ENCODE measurements around the gene COLEC11. TPM values are rescaled to one million over a fixed set of nuclear protein-coding genes. Genes with fewer than 3 reads are reported as not detected.

COLEC11 gene
- total and polyA plus RNA-seq, 2 of the 13 experiments (the other 11 are each of a cell fraction or from before 2014, with no cell fraction given): 1.5 to 3.0 TPM

DNA sequence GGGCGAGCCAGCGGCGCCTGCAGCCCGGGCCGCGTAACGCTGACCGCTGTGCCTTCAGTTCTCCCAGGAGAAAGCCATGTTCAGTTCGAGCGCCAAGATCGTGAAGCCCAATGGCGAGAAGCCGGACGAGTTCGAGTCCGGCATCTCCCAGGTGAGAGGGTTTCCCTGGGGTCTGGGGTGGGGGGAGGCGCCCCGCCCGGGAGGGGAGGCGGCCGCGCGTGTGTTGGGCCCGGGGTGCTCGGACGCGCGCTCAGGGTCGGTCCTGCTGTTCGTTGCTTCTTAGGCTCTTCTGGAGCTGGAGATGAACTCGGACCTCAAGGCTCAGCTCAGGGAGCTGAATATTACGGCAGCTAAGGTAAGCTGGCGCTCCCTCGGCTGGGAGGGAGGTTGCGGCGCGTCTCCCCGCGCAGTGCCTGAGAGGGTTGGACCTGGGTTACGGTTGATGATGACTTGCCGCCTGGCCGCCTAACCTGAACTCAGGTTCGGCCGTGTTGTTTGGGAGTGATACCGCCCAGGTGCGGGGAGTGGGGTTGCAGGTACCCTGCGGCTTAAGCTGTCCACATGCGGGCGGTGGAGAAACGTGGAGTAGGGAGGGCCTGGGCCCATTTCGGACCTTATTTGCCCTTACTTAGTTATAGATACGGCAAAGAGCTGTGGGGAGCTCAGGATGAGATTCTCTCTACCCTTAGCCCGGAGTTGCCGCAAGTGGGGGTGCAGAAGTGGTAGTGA, 19.2 kb upstream of the COLEC11 start (continued):
- TF ChIP-seq ZBTB42 (CRISPR knock-in tag; IDR thresholded peaks at IDR 0.05) (no peak), ZNF3 (CRISPR knock-in tag; IDR thresholded peaks at IDR 0.05) (peak; percentile 81), HMG20B (CRISPR knock-in tag; conservative IDR thresholded peaks at IDR 0.05) (no peak), KLF11 (CRISPR knock-in tag; IDR thresholded peaks at IDR 0.05) (no peak), PHF21A (CRISPR knock-in tag; IDR thresholded peaks at IDR 0.05) (no peak), CBX2 (IDR thresholded peaks at IDR 0.05; ENCODE audit: low read depth, low read length) (no peak), CBX2 (CRISPR knock-in tag; IDR thresholded peaks at IDR 0.05; ENCODE audit: low read depth) (no peak), ZC3H4 (CRISPR knock-in tag; IDR thresholded peaks at IDR 0.05; ENCODE audit: borderline replicate concordance) (no peak; the same call in 1 of the 2 replicates), ZNF230 (CRISPR knock-in tag; IDR thresholded peaks at IDR 0.05) (0 out of 2 replicates have a peak, but pooled peaks have one; percentile 7), RFX3 (CRISPR knock-in tag; IDR thresholded peaks at IDR 0.05) (no peak), ZNF382 (CRISPR knock-in tag; IDR thresholded peaks at IDR 0.05; ENCODE audit: borderline replicate concordance) (no peak), ETV5 (CRISPR knock-in tag; IDR thresholded peaks at IDR 0.05; ENCODE audit: borderline replicate concordance) (no peak; the same call in 1 of the 2 replicates), RFXAP (CRISPR knock-in tag; IDR thresholded peaks at IDR 0.05; ENCODE audit: borderline replicate concordance) (no peak), KMT2A (CRISPR knock-in tag; IDR thresholded peaks at IDR 0.05) (peak; percentile 68; the same call in 1 of the 2 replicates), ZNF138 (CRISPR knock-in tag; IDR thresholded peaks at IDR 0.05; ENCODE audit: low read depth) (no peak), YEATS2 (CRISPR knock-in tag; IDR thresholded peaks at IDR 0.05; ENCODE audit: borderline replicate concordance) (no peak; the same call in 1 of the 2 replicates), NFYC (CRISPR knock-in tag; IDR thresholded peaks at IDR 0.05) (no peak)
- TF ChIP-seq, protein P1, sequence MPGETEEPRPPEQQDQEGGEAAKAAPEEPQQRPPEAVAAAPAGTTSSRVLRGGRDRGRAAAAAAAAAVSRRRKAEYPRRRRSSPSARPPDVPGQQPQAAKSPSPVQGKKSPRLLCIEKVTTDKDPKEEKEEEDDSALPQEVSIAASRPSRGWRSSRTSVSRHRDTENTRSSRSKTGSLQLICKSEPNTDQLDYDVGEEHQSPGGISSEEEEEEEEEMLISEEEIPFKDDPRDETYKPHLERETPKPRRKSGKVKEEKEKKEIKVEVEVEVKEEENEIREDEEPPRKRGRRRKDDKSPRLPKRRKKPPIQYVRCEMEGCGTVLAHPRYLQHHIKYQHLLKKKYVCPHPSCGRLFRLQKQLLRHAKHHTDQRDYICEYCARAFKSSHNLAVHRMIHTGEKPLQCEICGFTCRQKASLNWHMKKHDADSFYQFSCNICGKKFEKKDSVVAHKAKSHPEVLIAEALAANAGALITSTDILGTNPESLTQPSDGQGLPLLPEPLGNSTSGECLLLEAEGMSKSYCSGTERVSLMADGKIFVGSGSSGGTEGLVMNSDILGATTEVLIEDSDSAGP (CRISPR knock-in tag; IDR thresholded peaks at IDR 0.05; ENCODE audit: borderline replicate concordance): no peak
- TF ChIP-seq, protein P2, sequence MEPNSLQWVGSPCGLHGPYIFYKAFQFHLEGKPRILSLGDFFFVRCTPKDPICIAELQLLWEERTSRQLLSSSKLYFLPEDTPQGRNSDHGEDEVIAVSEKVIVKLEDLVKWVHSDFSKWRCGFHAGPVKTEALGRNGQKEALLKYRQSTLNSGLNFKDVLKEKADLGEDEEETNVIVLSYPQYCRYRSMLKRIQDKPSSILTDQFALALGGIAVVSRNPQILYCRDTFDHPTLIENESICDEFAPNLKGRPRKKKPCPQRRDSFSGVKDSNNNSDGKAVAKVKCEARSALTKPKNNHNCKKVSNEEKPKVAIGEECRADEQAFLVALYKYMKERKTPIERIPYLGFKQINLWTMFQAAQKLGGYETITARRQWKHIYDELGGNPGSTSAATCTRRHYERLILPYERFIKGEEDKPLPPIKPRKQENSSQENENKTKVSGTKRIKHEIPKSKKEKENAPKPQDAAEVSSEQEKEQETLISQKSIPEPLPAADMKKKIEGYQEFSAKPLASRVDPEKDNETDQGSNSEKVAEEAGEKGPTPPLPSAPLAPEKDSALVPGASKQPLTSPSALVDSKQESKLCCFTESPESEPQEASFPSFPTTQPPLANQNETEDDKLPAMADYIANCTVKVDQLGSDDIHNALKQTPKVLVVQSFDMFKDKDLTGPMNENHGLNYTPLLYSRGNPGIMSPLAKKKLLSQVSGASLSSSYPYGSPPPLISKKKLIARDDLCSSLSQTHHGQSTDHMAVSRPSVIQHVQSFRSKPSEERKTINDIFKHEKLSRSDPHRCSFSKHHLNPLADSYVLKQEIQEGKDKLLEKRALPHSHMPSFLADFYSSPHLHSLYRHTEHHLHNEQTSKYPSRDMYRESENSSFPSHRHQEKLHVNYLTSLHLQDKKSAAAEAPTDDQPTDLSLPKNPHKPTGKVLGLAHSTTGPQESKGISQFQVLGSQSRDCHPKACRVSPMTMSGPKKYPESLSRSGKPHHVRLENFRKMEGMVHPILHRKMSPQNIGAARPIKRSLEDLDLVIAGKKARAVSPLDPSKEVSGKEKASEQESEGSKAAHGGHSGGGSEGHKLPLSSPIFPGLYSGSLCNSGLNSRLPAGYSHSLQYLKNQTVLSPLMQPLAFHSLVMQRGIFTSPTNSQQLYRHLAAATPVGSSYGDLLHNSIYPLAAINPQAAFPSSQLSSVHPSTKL (CRISPR knock-in tag; IDR thresholded peaks at IDR 0.05): no peak
- TF ChIP-seq, protein P3, sequence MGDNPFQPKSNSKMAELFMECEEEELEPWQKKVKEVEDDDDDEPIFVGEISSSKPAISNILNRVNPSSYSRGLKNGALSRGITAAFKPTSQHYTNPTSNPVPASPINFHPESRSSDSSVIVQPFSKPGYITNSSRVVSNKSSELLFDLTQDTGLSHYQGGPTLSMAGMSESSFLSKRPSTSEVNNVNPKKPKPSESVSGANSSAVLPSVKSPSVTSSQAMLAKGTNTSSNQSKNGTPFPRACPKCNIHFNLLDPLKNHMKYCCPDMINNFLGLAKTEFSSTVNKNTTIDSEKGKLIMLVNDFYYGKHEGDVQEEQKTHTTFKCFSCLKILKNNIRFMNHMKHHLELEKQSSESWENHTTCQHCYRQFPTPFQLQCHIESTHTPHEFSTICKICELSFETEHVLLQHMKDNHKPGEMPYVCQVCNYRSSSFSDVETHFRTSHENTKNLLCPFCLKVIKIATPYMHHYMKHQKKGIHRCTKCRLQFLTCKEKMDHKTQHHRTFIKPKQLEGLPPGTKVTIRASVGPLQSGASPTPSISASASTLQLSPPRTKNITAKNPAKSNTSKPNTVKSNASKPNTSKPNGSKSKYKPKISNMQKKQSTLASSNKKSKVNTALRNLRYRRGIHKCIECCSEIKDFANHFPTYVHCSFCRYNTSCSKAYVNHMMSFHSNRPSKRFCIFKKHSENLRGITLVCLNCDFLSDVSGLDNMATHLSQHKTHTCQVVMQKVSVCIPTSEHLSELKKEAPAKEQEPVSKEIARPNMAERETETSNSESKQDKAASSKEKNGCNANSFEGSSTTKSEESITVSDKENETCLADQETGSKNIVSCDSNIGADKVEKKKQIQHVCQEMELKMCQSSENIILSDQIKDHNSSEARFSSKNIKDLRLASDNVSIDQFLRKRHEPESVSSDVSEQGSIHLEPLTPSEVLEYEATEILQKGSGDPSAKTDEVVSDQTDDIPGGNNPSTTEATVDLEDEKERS (CRISPR knock-in tag; IDR thresholded peaks at IDR 0.05): 0 out of 2 replicates have a peak, but pooled peaks have one; percentile 13
- TF ChIP-seq, protein P4, sequence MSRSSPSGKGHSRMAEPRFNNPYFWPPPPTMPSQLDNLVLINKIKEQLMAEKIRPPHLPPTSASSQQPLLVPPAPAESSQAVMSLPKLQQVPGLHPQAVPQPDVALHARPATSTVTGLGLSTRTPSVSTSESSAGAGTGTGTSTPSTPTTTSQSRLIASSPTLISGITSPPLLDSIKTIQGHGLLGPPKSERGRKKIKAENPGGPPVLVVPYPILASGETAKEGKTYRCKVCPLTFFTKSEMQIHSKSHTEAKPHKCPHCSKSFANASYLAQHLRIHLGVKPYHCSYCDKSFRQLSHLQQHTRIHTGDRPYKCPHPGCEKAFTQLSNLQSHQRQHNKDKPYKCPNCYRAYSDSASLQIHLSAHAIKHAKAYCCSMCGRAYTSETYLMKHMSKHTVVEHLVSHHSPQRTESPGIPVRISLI (CRISPR knock-in tag; IDR thresholded peaks at IDR 0.05; ENCODE audit: borderline replicate concordance): 0 out of 2 replicates have a peak, but pooled peaks have one; percentile 12
